Right atrium auricular region (tissue), 2 donors: ENCODE results near the gene TANGO2. TPM values are rescaled to one million over a fixed set of nuclear protein-coding genes. Genes with fewer than 3 reads are reported as not detected.

Experiments
- DNase-seq: peaks from one replicate; pipeline ENCODE4 v3.0.0-alpha.2; 2019; ENCODE audit warnings: low spot score
- H3K27ac ChIP-seq, 2 donors: fragments of 200-600 bp; sonication (generic); 1 replicate in 1 of 2; 2 replicates in 1 of 2; pipeline ENCODE4 v1.5.1; 2016 to 2019
- H3K27me3 ChIP-seq, 2 donors: fragments of 200-600 bp; sonication (generic); one replicate each; pipeline versions ENCODE4 v1.5.1 to v1.6.0; 2017 to 2019
- H3K36me3 ChIP-seq: fragments of 200-600 bp; sonication (generic); one replicate; pipeline ENCODE4 v1.5.1; 2016
- H3K4me1 ChIP-seq, 2 donors: fragments of 200-600 bp; sonication (generic); one replicate each; pipeline versions ENCODE4 v1.5.1 to v1.6.0; 2017 to 2019
- H3K4me3 ChIP-seq, 2 donors: fragments of 200-600 bp; sonication (generic); 1 replicate in 1 of 2; 2 replicates in 1 of 2; pipeline ENCODE4 v1.5.1; 2017 to 2019; ENCODE audit warnings: mild to moderate bottlenecking in 1 of 2, moderate library complexity in 1 of 2
- H3K9me3 ChIP-seq, 2 donors: fragments of 200-600 bp; sonication (generic); one replicate each; pipeline ENCODE4 v1.5.1; 2019
- CTCF ChIP-seq, 2 donors: fragments of 200-600 bp; sonication (generic); IDR thresholded peaks; one replicate each; pipeline ENCODE4 v1.5.1; 2019; ENCODE audit warnings: antibody characterized with exemption in 2 of 2
- total RNA-seq, 2 donors: library from RNA; depleted of rRNA; stranded (reverse); fragments of >200 nt; gene quantifications; one replicate each; pipeline ENCODE4 v1.1.0, GENCODE V29; 2016

Gene TANGO2
- total RNA-seq, 2 donors from 2014 or later: 95.2 to 101 TPM

GRCh38 chr22:20091690-20092476 is 71.0 kb downstream of the TANGO2 start:
- no peak overlapping the region for H3K4me3 ChIP-seq
- no peak for TF ChIP-seq CTCF (IDR thresholded peaks at IDR 0.05)
- H3K36me3 ChIP-seq: peaks cover 100% of the 10 kb centered on the region
- no peaks in the 10 kb centered on the region for H3K27me3 ChIP-seq
- H3K9me3 ChIP-seq: peaks cover 0 to 5% of the 10 kb centered on the region in 2 donors
- H3K27ac ChIP-seq: no peak overlapping the region
- no peaks in the 10 kb centered on the region for H3K4me1 ChIP-seq
- DNase-seq: no peak

- H3K9me3 ChIP-seq: peaks cover 0 to 7% of the 10 kb centered on the region in 2 donors
- H3K27ac ChIP-seq: no peak overlapping the region
- peaks cover 100% of the 10 kb centered on the region for H3K36me3 ChIP-seq
- DNase-seq: no peak
- H3K27me3 ChIP-seq: no peaks in the 10 kb centered on the region
- no peak overlapping the region for H3K4me3 ChIP-seq
- no peak for TF ChIP-seq CTCF (IDR thresholded peaks at IDR 0.05)
- no peaks in the 10 kb centered on the region for H3K4me1 ChIP-seq
Observed at GRCh38 chr22:20092477-20092854, 71.6 kb downstream of the TANGO2 start.

GRCh38 chr22:20093418-20094196 is 72.7 kb downstream of the TANGO2 start:
- peaks cover 99% of the 10 kb centered on the region for H3K36me3 ChIP-seq
- no peaks in the 10 kb centered on the region for H3K4me1 ChIP-seq
- no peaks in the 10 kb centered on the region for H3K27me3 ChIP-seq
- DNase-seq: no peak
- TF ChIP-seq CTCF (IDR thresholded peaks at IDR 0.05): no peak
- no peak overlapping the region for H3K4me3 ChIP-seq
- H3K27ac ChIP-seq: no peak overlapping the region
- peaks cover 0 to 7% of the 10 kb centered on the region in 2 donors for H3K9me3 ChIP-seq

- Histone ChIP-seq H3K27me3 (no peaks in the 10 kb centered on the region), H3K36me3 (peaks cover 99% of the 10 kb centered on the region), H3K9me3 (peaks cover 0 to 7% of the 10 kb centered on the region in 2 donors), H3K4me3 (no peak overlapping the region), H3K27ac (no peak overlapping the region), H3K4me1 (no peaks in the 10 kb centered on the region)
- no peak for DNase-seq
- no peak for TF ChIP-seq CTCF (IDR thresholded peaks at IDR 0.05)
Observed at GRCh38 chr22:20094197-20094807, 73.4 kb downstream of the TANGO2 start.

- TF ChIP-seq CTCF (IDR thresholded peaks at IDR 0.05): no peak
- H3K27me3 ChIP-seq: no peaks in the 10 kb centered on the region
- H3K36me3 ChIP-seq: peaks cover 97% of the 10 kb centered on the region
- H3K9me3 ChIP-seq: peaks cover 0 to 7% of the 10 kb centered on the region in 2 donors
- no peak for DNase-seq
- no peak overlapping the region for H3K27ac ChIP-seq
- no peaks in the 10 kb centered on the region for H3K4me1 ChIP-seq
- H3K4me3 ChIP-seq: no peak overlapping the region
Observed at GRCh38 chr22:20095521-20095920, 74.6 kb downstream of the TANGO2 start.
